ENCODE data around the gene TCEAL4. TPM values are rescaled to one million over a fixed set of nuclear protein-coding genes. Genes with fewer than 3 reads are reported as not detected.

The TCEAL4 gene
- total RNA-seq, 4 donors from 2014 or later = 343 to 818 (median 418) TPM

DNA sequence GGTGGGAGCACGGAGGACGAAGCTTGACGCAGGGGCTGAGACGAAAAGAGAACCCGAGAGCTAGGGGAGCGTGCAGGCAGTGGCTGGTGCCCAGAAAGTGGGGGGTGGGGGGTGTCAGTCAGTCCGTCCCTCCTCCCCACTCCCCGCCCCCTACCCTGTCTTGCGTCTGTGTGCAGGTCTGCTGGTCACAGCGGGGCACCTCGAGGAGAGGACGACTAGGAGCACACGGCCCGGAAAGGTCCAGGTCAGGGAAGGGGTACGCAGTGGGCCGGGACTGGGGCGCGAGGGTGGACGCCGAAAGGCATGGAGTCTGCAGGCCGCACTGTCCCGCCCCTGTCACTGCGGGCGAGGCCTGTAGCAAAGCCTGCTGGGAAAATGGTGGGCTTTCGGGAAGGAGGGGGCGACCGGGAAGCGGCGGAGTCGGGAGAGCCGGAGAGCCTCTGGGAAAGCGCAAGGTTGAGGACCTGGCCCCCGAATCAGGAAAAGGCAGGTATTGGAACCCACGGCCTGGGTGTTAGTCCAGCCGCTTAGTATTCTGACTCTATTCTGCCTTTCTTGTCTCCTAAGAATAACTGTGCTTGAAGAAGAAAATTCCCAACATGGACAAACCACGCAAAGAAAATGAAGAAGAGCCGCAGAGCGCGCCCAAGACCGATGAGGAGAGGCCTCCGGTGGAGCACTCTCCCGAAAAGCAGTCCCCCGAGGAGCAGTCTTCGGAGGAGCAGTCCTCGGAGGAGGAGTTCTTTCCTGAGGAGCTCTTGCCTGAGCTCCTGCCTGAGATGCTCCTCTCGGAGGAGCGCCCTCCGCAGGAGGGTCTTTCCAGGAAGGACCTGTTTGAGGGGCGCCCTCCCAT, 44.2 kb downstream of the TCEAL4 start:
- H3K4me1 ChIP-seq = peaks cover 5 to 37% (median 23%) of the 10 kb centered on the region in 4 donors
- no peaks in the 10 kb centered on the region for H3K36me3 ChIP-seq

GRCh38 chrX:103630171-103630511, 44.8 kb downstream of the TCEAL4 start:
- H3K4me3 ChIP-seq = peak overlapping the region; percentile 62 to 75 (median 67)
- no peak for TF ChIP-seq EP300 (IDR thresholded peaks at IDR 0.05)
- TF ChIP-seq POLR2AphosphoS5 (IDR thresholded peaks at IDR 0.05) = no peak
- TF ChIP-seq, protein P1, sequence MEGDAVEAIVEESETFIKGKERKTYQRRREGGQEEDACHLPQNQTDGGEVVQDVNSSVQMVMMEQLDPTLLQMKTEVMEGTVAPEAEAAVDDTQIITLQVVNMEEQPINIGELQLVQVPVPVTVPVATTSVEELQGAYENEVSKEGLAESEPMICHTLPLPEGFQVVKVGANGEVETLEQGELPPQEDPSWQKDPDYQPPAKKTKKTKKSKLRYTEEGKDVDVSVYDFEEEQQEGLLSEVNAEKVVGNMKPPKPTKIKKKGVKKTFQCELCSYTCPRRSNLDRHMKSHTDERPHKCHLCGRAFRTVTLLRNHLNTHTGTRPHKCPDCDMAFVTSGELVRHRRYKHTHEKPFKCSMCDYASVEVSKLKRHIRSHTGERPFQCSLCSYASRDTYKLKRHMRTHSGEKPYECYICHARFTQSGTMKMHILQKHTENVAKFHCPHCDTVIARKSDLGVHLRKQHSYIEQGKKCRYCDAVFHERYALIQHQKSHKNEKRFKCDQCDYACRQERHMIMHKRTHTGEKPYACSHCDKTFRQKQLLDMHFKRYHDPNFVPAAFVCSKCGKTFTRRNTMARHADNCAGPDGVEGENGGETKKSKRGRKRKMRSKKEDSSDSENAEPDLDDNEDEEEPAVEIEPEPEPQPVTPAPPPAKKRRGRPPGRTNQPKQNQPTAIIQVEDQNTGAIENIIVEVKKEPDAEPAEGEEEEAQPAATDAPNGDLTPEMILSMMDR (IDR thresholded peaks at IDR 0.05) = peak in 1 of 3 experiments; percentile 1
- no peaks in the 10 kb centered on the region for H3K36me3 ChIP-seq
- intact Hi-C loops (cut with DNase I) = loop anchor here (5.0 kb wide), 2 partner anchors 52 to 98 kb away; no protein-coding TSS in a partner anchor
- H3K27me3 ChIP-seq = no peaks in the 10 kb centered on the region
- no peaks in the 10 kb centered on the region for H3K9me3 ChIP-seq
- 37% methylated on average over 6 of the region's 6 CpGs for WGBS
- peak overlapping the region; percentile 90 to 93 (median 92) for H3K27ac ChIP-seq (replicated peaks in 1 of 4)
- H3K4me1 ChIP-seq = peaks cover 5 to 35% (median 21%) of the 10 kb centered on the region in 4 donors
- DNase-seq (ENCODE audit: extremely low spot score) = no peak

More for the DNA sequence above, 44.2 kb downstream of the TCEAL4 start:
- H3K27ac ChIP-seq (replicated peaks in 1 of 4) = peak overlapping the region; percentile 90 to 93 (median 92)
- peak overlapping the region; percentile 62 to 75 (median 67) for H3K4me3 ChIP-seq
- H3K27me3 ChIP-seq = no peaks in the 10 kb centered on the region
- 20% methylated on average over 31 of the region's 49 CpGs for WGBS
- intact Hi-C loops (cut with DNase I) = loop anchor here (5.0 kb wide), 2 partner anchors 53 to 97 kb away; no protein-coding TSS in a partner anchor
- H3K9me3 ChIP-seq = no peaks in the 10 kb centered on the region
- DNase-seq (ENCODE audit: extremely low spot score) = no peak
- TF ChIP-seq POLR2A (IDR thresholded peaks at IDR 0.05; ENCODE audit: low read depth) (no peak), EP300 (IDR thresholded peaks at IDR 0.05) (peak; percentile 54), POLR2AphosphoS5 (IDR thresholded peaks at IDR 0.05) (peak; percentile 57 to 63)
- TF ChIP-seq, protein P1 (IDR thresholded peaks at IDR 0.05) = peak; percentile 45 to 53 (median 47)

- Histone ChIP-seq H3K36me3 (no peaks in the 10 kb centered on the region), H3K9me3 (no peaks in the 10 kb centered on the region), H3K4me1 (peaks cover 5 to 26% (median 15%) of the 10 kb centered on the region in 4 donors), H3K27me3 (no peaks in the 10 kb centered on the region), H3K4me3 (peak overlapping the region in 3 of 4 donors; percentile 15 to 69 (median 65)), H3K27ac (replicated peaks in 1 of 4) (peak overlapping the region in 1 of 4 donors; percentile 10)
- TF ChIP-seq POLR2A (IDR thresholded peaks at IDR 0.05; ENCODE audit: low read depth) = no peak
- TF ChIP-seq EP300 (IDR thresholded peaks at IDR 0.05) = no peak
- TF ChIP-seq, protein P1 (IDR thresholded peaks at IDR 0.05) = no peak
- no peak for TF ChIP-seq POLR2AphosphoS5 (IDR thresholded peaks at IDR 0.05)
- no peak for DNase-seq (ENCODE audit: extremely low spot score)
- intact Hi-C loops (cut with DNase I) = loop anchor here (5.0 kb wide), 2 partner anchors 51 to 99 kb away; no protein-coding TSS in a partner anchor
- WGBS = 71% methylated on average over 5 of the region's 5 CpGs
Measured at GRCh38 chrX:103631145-103631544, 45.8 kb downstream of the TCEAL4 start.

DNA sequence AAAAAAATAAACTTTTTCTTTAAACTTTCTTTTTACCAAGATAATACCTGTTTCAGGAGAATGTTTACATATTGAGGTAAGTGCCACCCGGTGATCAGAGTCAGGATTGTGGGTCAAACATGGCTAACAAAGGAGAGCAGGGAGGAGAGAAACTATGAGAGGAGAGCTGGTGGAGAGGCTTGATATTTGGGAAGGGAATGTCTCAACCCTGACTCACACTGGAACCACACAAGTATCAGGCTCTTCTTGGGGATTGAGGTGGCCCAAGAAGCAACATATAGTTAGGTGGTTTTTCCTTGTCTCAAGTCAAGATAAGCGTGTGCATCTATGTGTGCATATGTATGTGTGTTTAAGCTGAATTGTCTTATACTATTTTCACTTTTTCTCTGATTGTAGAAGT, 50.1 kb downstream of the TCEAL4 start:
- H3K27me3 ChIP-seq = no peaks in the 10 kb centered on the region
- no peak overlapping the region for H3K27ac ChIP-seq (replicated peaks in 1 of 4)
- DNase-seq (ENCODE audit: extremely low spot score) = no peak
- TF ChIP-seq POLR2A (IDR thresholded peaks at IDR 0.05; ENCODE audit: low read depth) (no peak), EP300 (IDR thresholded peaks at IDR 0.05) (no peak)
- no peaks in the 10 kb centered on the region for H3K9me3 ChIP-seq
- H3K36me3 ChIP-seq = no peaks in the 10 kb centered on the region
- intact Hi-C loops (cut with DNase I) = loop anchor here (5.0 kb wide), 1 partner anchor 37 kb away; no protein-coding TSS in a partner anchor
- 56% methylated on average over 2 of the region's 2 CpGs for WGBS
- H3K4me1 ChIP-seq = peaks cover 0 to 9% (median 5%) of the 10 kb centered on the region in 4 donors
- no peak overlapping the region for H3K4me3 ChIP-seq

Other genes with a start within 250 kb of the TCEAL4 start
- gene TCEAL9, start 229.0 kb upstream of the TCEAL4 start, total RNA-seq = 10 to 100 TPM; 47.3 to 69.3 (median 52.9) TPM
- gene BEX3, start 209.0 kb upstream of the TCEAL4 start, total RNA-seq = 100 to 1,000 TPM; 119 to 137 (median 130) TPM
- 10 to 100 TPM in 1 of 4 donors, 1 to 10 TPM in 3; 4.5 to 13.2 (median 9.5) TPM for gene RAB40A, start 66.0 kb upstream of the TCEAL4 start, total RNA-seq
- 100 to 1,000 TPM; 108 to 218 (median 150) TPM for gene TCEAL3, start 22.4 kb downstream of the TCEAL4 start, total RNA-seq
- 100 to 1,000 TPM; 192 to 287 (median 217) TPM for gene TCEAL1, start 43.5 kb downstream of the TCEAL4 start, total RNA-seq
- 100 to 1,000 TPM; 299 to 400 (median 353) TPM for gene MORF4L2, start 101.2 kb downstream of the TCEAL4 start, total RNA-seq
- gene TMEM31, start 125.4 kb downstream of the TCEAL4 start, total RNA-seq = not detected
- gene PLP1, start 191.3 kb downstream of the TCEAL4 start, total RNA-seq = 10 to 100 TPM; 27.5 to 52.3 (median 37.8) TPM
- gene RAB9B, start 246.7 kb downstream of the TCEAL4 start, total RNA-seq = 10 to 100 TPM in 3 of 4 donors, 1 to 10 TPM in 1; 8.9 to 13.6 (median 11.1) TPM